Right lung (tissue), 5 donors: ENCODE results near the gene XPA. TPM values are rescaled to one million over a fixed set of nuclear protein-coding genes. Genes with fewer than 3 reads are reported as not detected.
"Not testable (repeated sequence)": the region's sequence is repeated elsewhere in the genome, so short reads cannot be mapped to it uniquely, and the experiment has no call there.

Source experiments
- DNase-seq, 2 donors: peaks; one replicate each; pipeline ENCODE4 v3.0.0-alpha.2; 2013
- polyA plus RNA-seq, 5 donors: library from polyadenylated mRNA; unstranded; fragments of 120-200 nt; gene quantifications; one replicate each; pipeline versions ENCODE4 v1.2.1 to v1.2.3, GENCODE V29; 2013; ENCODE audit warnings: inconsistent platforms in 1 of 5, low replicate concordance in 1 of 5; ENCODE audit not compliant: insufficient read length in 5 of 5, insufficient read depth in 1 of 5

XPA gene
- polyA plus RNA-seq, 5 donors, result 29.2 to 37.3 (median 33.6) TPM

GRCh38 chr9:97705354-97705950 is 8.3 kb upstream of the XPA start:
- no peak for DNase-seq

- DNase-seq, result no peak
Measured at GRCh38 chr9:97704851-97705250, 7.7 kb upstream of the XPA start.

- DNase-seq, result no peak
Measured at GRCh38 chr9:97704345-97704677, 7.2 kb upstream of the XPA start.

GRCh38 chr9:97703437-97704344 is 6.6 kb upstream of the XPA start:
- DNase-seq, result no peak

- not testable (repeated sequence) for DNase-seq
Measured at GRCh38 chr9:97699824-97700223, 2.7 kb upstream of the XPA start.

GRCh38 chr9:97699281-97699680 is 2.1 kb upstream of the XPA start:
- DNase-seq, result not testable (repeated sequence)

- DNase-seq, result no peak
Measured at GRCh38 chr9:97698865-97699264, 1.7 kb upstream of the XPA start.

GRCh38 chr9:97697837-97698236 is 697 bp upstream of the XPA start:
- no peak for DNase-seq

GRCh38 chr9:97695995-97696802 is 941 bp downstream of the XPA start:
- peak in 1 of 2 donors; percentile 4 for DNase-seq

- DNase-seq, result no peak
Measured at GRCh38 chr9:97695390-97695789, 1.8 kb downstream of the XPA start.

GRCh38 chr9:97694769-97695168 is 2.4 kb downstream of the XPA start:
- DNase-seq, result no peak

- no peak for DNase-seq
Measured at GRCh38 chr9:97689401-97690180, 7.5 kb downstream of the XPA start.

- DNase-seq, result no peak
Measured at GRCh38 chr9:97688654-97689053, 8.5 kb downstream of the XPA start.

- no peak for DNase-seq
Measured at GRCh38 chr9:97682242-97682641, 14.9 kb downstream of the XPA start.

GRCh38 chr9:97675655-97676054 is 21.5 kb downstream of the XPA start:
- DNase-seq, result no peak

- no peak for DNase-seq
Measured at GRCh38 chr9:97673922-97674321, 23.2 kb downstream of the XPA start.

GRCh38 chr9:97672403-97672802 is 24.7 kb downstream of the XPA start:
- DNase-seq, result no peak

- no peak for DNase-seq
Measured at GRCh38 chr9:97670586-97670985, 26.6 kb downstream of the XPA start.

- DNase-seq, result no peak
Measured at GRCh38 chr9:97668485-97668884, 28.7 kb downstream of the XPA start.

GRCh38 chr9:97666907-97667686 is 30.0 kb downstream of the XPA start:
- DNase-seq, result no peak

- DNase-seq, result no peak
Measured at GRCh38 chr9:97665742-97666141, 31.4 kb downstream of the XPA start.
